GM12874 (cell line): Measurements from ENCODE around the gene STX8.

Experiments used
- TF ChIP-seq, protein P1 (sequence below): IDR thresholded peaks from 2 replicates; pipeline ENCODE4 v1.5.1; 2011; ENCODE audit warnings: low read depth, mild to moderate bottlenecking, control low read depth, low read length, moderate library complexity; ENCODE audit not compliant: insufficient read depth

The STX8 gene

DNA sequence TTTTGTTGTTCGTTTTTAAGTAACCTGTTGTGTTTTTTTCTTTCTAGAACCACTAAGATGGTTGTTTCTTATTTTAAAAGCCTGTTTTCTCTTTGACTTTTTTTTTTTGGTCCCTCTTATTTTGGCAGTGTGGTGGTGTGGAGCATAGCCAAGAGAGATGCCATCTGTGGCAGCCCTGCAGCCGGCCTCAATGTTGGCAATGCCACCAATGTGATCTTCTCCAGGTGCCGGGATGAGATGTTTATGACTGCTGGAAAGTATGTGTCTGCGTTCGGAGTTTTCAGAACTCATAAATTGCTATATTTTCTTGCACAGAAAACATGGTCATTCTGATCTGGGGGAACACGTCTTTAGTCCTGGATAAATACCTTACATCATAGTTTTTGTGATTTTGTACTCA, 18.4 kb upstream of the STX8 start:
- TF ChIP-seq, protein P1, sequence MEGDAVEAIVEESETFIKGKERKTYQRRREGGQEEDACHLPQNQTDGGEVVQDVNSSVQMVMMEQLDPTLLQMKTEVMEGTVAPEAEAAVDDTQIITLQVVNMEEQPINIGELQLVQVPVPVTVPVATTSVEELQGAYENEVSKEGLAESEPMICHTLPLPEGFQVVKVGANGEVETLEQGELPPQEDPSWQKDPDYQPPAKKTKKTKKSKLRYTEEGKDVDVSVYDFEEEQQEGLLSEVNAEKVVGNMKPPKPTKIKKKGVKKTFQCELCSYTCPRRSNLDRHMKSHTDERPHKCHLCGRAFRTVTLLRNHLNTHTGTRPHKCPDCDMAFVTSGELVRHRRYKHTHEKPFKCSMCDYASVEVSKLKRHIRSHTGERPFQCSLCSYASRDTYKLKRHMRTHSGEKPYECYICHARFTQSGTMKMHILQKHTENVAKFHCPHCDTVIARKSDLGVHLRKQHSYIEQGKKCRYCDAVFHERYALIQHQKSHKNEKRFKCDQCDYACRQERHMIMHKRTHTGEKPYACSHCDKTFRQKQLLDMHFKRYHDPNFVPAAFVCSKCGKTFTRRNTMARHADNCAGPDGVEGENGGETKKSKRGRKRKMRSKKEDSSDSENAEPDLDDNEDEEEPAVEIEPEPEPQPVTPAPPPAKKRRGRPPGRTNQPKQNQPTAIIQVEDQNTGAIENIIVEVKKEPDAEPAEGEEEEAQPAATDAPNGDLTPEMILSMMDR: no peak

DNA sequence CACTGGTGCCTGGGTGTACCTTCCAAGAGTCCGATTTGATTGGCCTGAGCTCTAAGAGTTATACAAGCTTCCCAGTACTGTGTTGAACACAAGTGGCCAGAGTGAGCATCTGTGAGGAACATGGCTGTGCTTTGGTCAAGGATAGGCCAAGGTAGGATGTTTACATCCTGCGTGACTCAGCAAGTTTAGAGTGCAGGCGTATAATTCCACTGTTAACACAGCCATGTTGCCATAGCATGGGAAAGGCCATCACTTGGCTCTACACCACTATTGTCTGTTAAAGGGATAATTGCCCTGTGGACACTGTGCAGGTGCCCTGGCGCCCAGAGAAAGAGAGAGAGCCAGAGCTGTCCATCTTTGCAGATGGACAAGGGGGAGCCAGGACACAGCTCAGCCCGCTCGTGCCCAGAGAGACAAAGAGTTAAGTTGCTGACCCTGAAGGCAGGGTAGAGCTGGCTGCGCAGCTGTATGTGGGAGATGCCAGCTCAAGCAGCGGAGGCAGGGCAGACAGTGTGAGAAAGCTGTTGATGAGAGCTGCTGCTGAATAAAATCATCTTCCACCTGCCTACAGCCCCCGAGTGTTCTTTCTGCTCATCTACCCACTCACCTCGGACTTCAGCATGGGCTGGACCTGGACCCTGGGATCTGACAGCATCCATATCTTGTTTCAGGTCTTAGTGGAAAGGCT, 12.5 kb upstream of the STX8 start:
- TF ChIP-seq, protein P1: no peak

DNA sequence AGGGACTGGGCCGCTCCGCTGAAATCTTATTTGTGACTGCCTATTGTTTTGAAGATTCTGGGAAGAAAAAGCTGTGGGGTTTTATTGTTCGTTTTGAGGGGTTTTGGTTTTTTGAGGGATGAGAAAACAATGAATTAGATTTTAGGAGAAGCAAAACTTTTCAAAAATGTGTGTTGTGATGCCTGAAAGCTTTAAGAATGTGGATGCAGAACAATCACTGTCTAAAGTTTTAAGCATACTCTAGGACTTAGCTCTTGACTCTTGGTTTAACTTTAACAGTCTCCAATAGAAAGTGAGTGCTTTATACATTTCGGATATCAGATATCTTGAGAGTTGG, 1.7 kb upstream of the STX8 start:
- TF ChIP-seq, protein P1: no peak

DNA sequence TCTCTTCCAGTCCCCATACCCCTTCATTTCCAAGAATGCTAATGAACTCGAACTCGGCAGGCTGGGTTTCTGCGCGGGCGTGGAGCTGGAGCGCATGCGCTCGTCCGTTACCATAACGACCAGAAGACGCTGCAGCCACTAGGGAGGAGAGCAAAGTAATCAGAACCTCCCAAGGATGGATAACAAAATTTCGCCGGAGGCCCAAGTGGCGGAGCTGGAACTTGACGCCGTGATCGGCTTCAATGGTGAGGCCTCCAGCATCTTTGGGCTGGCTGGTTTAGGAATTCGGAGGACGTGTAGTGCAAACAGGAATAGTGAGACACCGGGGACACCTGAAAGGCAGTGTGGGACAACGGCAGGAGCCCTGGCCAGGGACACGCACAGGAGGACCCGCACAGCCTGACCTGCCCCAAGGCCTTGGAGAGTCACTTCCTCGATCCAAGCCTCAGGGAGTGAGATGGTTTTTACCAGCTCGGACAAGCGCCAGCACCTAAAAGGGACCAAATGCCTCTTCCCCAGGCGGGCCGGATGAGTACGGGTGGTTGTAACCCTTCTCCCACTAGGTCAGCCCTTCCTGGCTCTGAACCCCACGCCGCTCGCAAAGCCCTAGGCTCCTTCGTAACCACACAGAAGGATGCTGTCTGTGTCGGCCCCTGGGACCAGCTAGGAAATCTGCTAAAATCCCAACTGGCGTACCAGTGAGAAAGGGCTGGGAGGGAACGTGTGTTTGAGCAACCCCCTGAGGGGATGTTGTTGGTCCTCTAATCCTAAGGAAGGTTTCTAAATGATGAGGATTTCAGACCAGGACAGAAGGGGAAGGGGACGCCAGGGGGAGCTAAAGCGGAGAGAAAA, 1.1 kb upstream of the STX8 start, which contains the start of gene CFAP52:
CFAP52 (plus strand) TSS at position 122 of the 852 bp plus-strand sequence; CDS start at position 176, 54 bp downstream.
- TF ChIP-seq, protein P1: peak; percentile 67

DNA sequence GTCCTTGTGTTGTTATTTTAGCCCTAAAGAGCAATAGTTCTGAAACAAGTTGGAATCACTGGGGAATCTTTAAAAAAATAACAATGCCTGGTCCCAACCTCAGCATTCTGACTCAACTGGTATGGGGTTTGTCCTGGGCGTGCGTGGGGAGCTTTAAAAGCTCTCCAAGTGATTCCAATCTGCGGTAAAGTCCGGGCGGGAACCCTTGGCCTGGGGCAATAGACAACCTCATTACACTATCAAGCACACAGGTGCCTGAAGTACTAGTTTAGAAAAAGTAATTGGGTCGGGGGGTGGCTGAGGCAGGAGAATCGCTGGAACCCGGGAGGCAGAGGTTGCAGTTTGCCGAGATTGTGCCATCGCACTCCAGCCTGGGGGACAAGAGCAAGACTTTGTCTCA, 4.4 kb downstream of the STX8 start:
- TF ChIP-seq, protein P1: no peak

DNA sequence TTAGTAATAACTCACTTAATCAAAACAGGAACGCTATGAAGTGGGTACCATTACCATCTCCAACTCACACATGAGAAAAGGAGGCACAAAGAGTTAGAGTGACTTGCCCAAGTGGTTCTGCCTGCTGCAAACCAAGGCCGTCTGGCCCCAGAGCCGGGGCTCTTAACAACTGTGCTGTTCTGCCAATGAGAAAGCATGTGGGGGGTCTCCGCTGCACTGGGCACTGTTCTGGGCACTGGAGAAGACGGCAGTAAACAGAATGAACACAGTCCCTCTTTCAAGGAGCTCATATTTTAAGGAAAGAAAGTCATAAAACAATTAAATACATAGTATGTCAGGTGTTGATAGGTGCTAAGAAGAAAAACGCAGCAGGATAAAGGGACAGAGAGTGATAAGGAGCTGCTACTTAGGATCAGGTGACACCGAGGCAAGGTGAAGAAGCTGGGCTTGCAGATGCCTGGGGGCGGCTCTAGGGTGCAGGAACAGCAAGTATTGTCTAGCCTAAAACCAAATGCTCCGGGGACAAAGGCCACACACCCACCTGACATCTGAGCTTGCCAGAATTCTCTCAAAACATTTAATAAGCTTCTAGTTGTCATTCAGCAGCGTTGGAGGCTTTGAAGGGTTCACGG, 6.5 kb downstream of the STX8 start:
- TF ChIP-seq, protein P1: no peak

DNA sequence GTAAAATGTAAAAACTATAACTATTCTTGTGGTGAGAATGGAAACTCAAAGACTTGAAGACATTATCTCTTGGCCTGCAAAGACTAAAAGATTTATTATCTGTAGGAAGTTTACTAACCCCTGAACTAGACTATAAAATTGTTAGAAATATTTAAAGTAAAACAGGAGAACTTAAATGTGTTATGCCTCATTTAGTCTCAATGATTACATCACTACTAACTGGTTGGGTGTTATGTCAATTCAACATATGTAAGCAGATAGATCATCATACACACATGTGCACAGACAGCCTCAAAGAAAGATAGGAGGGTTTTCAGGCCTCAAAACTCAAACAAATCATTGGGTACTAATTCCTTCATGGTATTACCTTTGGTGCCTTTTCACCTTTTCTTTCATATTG, 7.6 kb downstream of the STX8 start:
- TF ChIP-seq, protein P1: no peak
